Sigmoid colon (tissue), 7 donors: ENCODE data around the gene HOXA10. TPM values are rescaled to one million over a fixed set of nuclear protein-coding genes. Genes with fewer than 3 reads are reported as not detected.
A peak's percentile ranks its signal among the peaks of the same experiment; 100 is the strongest.

Experiments used
- DNase-seq: peaks from one replicate; pipeline ENCODE4 v3.0.0-alpha.2; 2019
- H3K27ac ChIP-seq, 4 donors: fragments of 200-600 bp; sonication (generic); one replicate each; pipeline ENCODE4 v1.5.1; 2016 to 2019; ENCODE audit warnings: mild to moderate bottlenecking in 1 of 4
- H3K27me3 ChIP-seq, 3 donors: fragments of 200-600 bp; sonication (generic); one replicate each; pipeline ENCODE4 v1.5.1; 2019; ENCODE audit warnings: mild to moderate bottlenecking in 1 of 3
- H3K36me3 ChIP-seq, 4 donors: fragments of 200-600 bp; sonication (generic); one replicate each; pipeline ENCODE4 v1.5.1; 2016 to 2019
- H3K4me1 ChIP-seq, 4 donors: fragments of 200-600 bp; sonication (generic); one replicate each; pipeline ENCODE4 v1.5.1; 2017 to 2019
- H3K4me3 ChIP-seq, 4 donors: fragments of 200-600 bp; sonication (generic); one replicate each; pipeline ENCODE4 v1.5.1; 2017 to 2019; ENCODE audit warnings: mild to moderate bottlenecking in 2 of 4, moderate library complexity in 1 of 4
- H3K9me3 ChIP-seq, 4 donors: fragments of 200-600 bp in 3 of 4; sonication (generic) in 3 of 4; one replicate each; pipeline versions ENCODE4 v1.5.1 to v1.6.1; 2013 to 2019
- CTCF ChIP-seq, 4 experiments: fragments of 450-650 bp in 3 of 4; fragments of 200-600 bp in 1 of 4; IDR thresholded peaks; one replicate each; pipeline ENCODE4 v1.5.1; 2016 to 2019; ENCODE audit warnings: antibody characterized with exemption in 4 of 4, mild to moderate bottlenecking in 3 of 4, moderate library complexity in 2 of 4
- EP300 ChIP-seq, 4 donors: sonication (generic); formaldehyde crosslinking; IDR thresholded peaks; one replicate each; pipeline ENCODE4 v1.6.1; 2017; ENCODE audit warnings: antibody characterized with exemption in 4 of 4
- POLR2A ChIP-seq, 2 donors: fragments of 450-650 bp; IDR thresholded peaks; one replicate each; pipeline ENCODE4 v1.6.1; 2016; ENCODE audit warnings: antibody characterized with exemption in 2 of 2, mild to moderate bottlenecking in 2 of 2, moderate library complexity in 2 of 2
- POLR2AphosphoS5 ChIP-seq, 4 donors: sonication (generic); formaldehyde crosslinking; IDR thresholded peaks; one replicate each; pipeline ENCODE4 v1.6.1; 2017; ENCODE audit warnings: antibody characterized with exemption in 4 of 4
- WGBS, 2 donors: extraction: QIAGEN DNeasy Blood & Tissue Kit; methylation state at CpG; one replicate each; pipeline ENCODE4 v1.1.7; 2013; 5-methylcytosine and 5-hydroxymethylcytosine counted together
- intact Hi-C: fragments of 100-400 bp; cut with DNase I; formaldehyde crosslinking; loops from one replicate; pipeline ENCODE4 v1.15.1; 2023
- polyA plus RNA-seq, 3 donors: library from polyadenylated mRNA; stranded (reverse); fragments of 200-250 nt; gene quantifications; one replicate each; pipeline ENCODE4 v1.2.3, GENCODE V29; 2013
- total RNA-seq, 4 donors: library from RNA; depleted of rRNA; stranded (reverse); fragments of >200 nt; gene quantifications; one replicate each; pipeline ENCODE4 v1.1.0, GENCODE V29; 2016
- donor health status: healthy with polysubstance abuse.
- donor health status: Bipolar disorder and iron deficiency.
- donor health status: healthy.

The HOXA10 gene
- total and polyA plus RNA-seq, 7 donors: 22.2 to 64.0 (median 55.1) TPM

GRCh38 chr7:27164367-27165088, 9.6 kb downstream of the HOXA10 start:
- no peaks in the 10 kb centered on the region for H3K27me3 ChIP-seq
- 1 to 3% methylated on average over 47 of the region's 47 CpGs for WGBS, 2 donors
- intact Hi-C loops: loop anchor here (2.0 to 5.0 kb wide), 3 partner anchors 14 to 1307 kb away; partner anchors contain the start of gene HOXA2
- H3K4me1 ChIP-seq: peaks cover 0 to 52% (median 44%) of the 10 kb centered on the region in 4 donors
- no peaks in the 10 kb centered on the region for H3K9me3 ChIP-seq
- no peaks in the 10 kb centered on the region for H3K36me3 ChIP-seq
- TF ChIP-seq POLR2A (IDR thresholded peaks at IDR 0.05) (no peak), POLR2AphosphoS5 (IDR thresholded peaks at IDR 0.05) (peak in 2 of 4 donors; percentile 40 to 61), CTCF (IDR thresholded peaks at IDR 0.05) (peak in 1 of 4 experiments; percentile 43), EP300 (IDR thresholded peaks at IDR 0.05) (no peak)
- peak overlapping the region; percentile 80 to 85 (median 82) for H3K4me3 ChIP-seq
- peak; percentile 87 for DNase-seq
- H3K27ac ChIP-seq: peak overlapping the region in 3 of 4 donors; percentile 97 to 98 (median 98)

- Histone ChIP-seq H3K9me3 (no peaks in the 10 kb centered on the region), H3K4me3 (peak overlapping the region; percentile 80 to 85 (median 82)), H3K27ac (peak overlapping the region in 3 of 4 donors; percentile 97 to 98 (median 98)), H3K36me3 (no peaks in the 10 kb centered on the region), H3K27me3 (no peaks in the 10 kb centered on the region), H3K4me1 (peaks cover 0 to 52% (median 44%) of the 10 kb centered on the region in 4 donors)
- TF ChIP-seq POLR2A (IDR thresholded peaks at IDR 0.05): no peak
- TF ChIP-seq POLR2AphosphoS5 (IDR thresholded peaks at IDR 0.05): no peak
- TF ChIP-seq EP300 (IDR thresholded peaks at IDR 0.05): no peak
- no peak for TF ChIP-seq CTCF (IDR thresholded peaks at IDR 0.05)
- intact Hi-C loops: loop anchor here (2.0 kb wide), 1 partner anchor 13 kb away; no protein-coding TSS in a partner anchor
- 4 to 17% methylated on average over 12 of the region's 12 CpGs for WGBS, 2 donors
- no peak for DNase-seq
Measured at GRCh38 chr7:27164045-27164366, 10.1 kb downstream of the HOXA10 start.

- 6 to 23% methylated on average over 24 of the region's 24 CpGs for WGBS, 2 donors
- no peaks in the 10 kb centered on the region for H3K36me3 ChIP-seq
- H3K9me3 ChIP-seq: no peaks in the 10 kb centered on the region
- H3K4me3 ChIP-seq: peak overlapping the region; percentile 80 to 85 (median 82)
- H3K27ac ChIP-seq: peak overlapping the region in 3 of 4 donors; percentile 97 to 98 (median 98)
- H3K27me3 ChIP-seq: no peaks in the 10 kb centered on the region
- TF ChIP-seq CTCF (IDR thresholded peaks at IDR 0.05) (no peak), EP300 (IDR thresholded peaks at IDR 0.05) (no peak), POLR2A (IDR thresholded peaks at IDR 0.05) (no peak), POLR2AphosphoS5 (IDR thresholded peaks at IDR 0.05) (no peak)
- peaks cover 0 to 52% (median 44%) of the 10 kb centered on the region in 4 donors for H3K4me1 ChIP-seq
- intact Hi-C loops: loop anchor here (2.0 kb wide), 1 partner anchor 13 kb away; no protein-coding TSS in a partner anchor
- DNase-seq: peak; percentile 67
Measured at GRCh38 chr7:27163288-27164044, 10.7 kb downstream of the HOXA10 start.

- no peak for TF ChIP-seq CTCF (IDR thresholded peaks at IDR 0.05)
- no peak for TF ChIP-seq POLR2AphosphoS5 (IDR thresholded peaks at IDR 0.05)
- TF ChIP-seq POLR2A (IDR thresholded peaks at IDR 0.05): no peak
- TF ChIP-seq EP300 (IDR thresholded peaks at IDR 0.05): no peak
- Histone ChIP-seq H3K36me3 (no peaks in the 10 kb centered on the region), H3K27ac (peak overlapping the region in 3 of 4 donors; percentile 97 to 98 (median 98)), H3K4me3 (peak overlapping the region; percentile 80 to 85 (median 82)), H3K27me3 (no peaks in the 10 kb centered on the region), H3K9me3 (no peaks in the 10 kb centered on the region), H3K4me1 (peaks cover 0 to 50% (median 39%) of the 10 kb centered on the region in 4 donors)
- no peak for DNase-seq
- 10 to 39% methylated on average over 7 of the region's 7 CpGs for WGBS, 2 donors
- intact Hi-C loops: no loop called here
Measured at GRCh38 chr7:27162561-27163287, 11.4 kb downstream of the HOXA10 start.
